HG02571 (cell line): Measurements from ENCODE around the gene MRPS34.

Source experiments
- ATAC-seq: cut with Tn5 transposase; IDR thresholded peaks from one replicate; pipeline ENCODE4 v1.9.1; 2021; ENCODE audit warnings: mild to moderate bottlenecking, moderate library complexity; ENCODE audit not compliant: unreplicated experiment

MRPS34 gene

GRCh38 chr16:1794908-1795666 lies 22.2 kb upstream of the MRPS34 start:
- ATAC-seq, result no peak

GRCh38 chr16:1794221-1794871 lies 21.4 kb upstream of the MRPS34 start:
- no peak for ATAC-seq

- no peak for ATAC-seq
Observed at GRCh38 chr16:1793578-1794220, 20.8 kb upstream of the MRPS34 start, which contains the start of gene IGFALS. Gene IGFALS, minus strand, starts transcription at chr16:1793705. Its CDS starts 53 bp downstream, at chr16:1793652.

- ATAC-seq, result no peak
Observed at GRCh38 chr16:1792836-1793577, 20.1 kb upstream of the MRPS34 start.

- no peak for ATAC-seq
Observed at GRCh38 chr16:1791943-1792812, 19.2 kb upstream of the MRPS34 start.

GRCh38 chr16:1791256-1791942 lies 18.5 kb upstream of the MRPS34 start:
- ATAC-seq, result no peak

- ATAC-seq, result no peak
Observed at GRCh38 chr16:1790611-1791255, 17.8 kb upstream of the MRPS34 start.

GRCh38 chr16:1790261-1790610 lies 17.3 kb upstream of the MRPS34 start:
- ATAC-seq, result no peak

- ATAC-seq, result no peak
Observed at GRCh38 chr16:1789643-1790045, 16.7 kb upstream of the MRPS34 start.

GRCh38 chr16:1788708-1789100 lies 15.8 kb upstream of the MRPS34 start:
- ATAC-seq, result no peak

- ATAC-seq, result no peak
Observed at GRCh38 chr16:1788095-1788707, 15.3 kb upstream of the MRPS34 start.

GRCh38 chr16:1787322-1788094 lies 14.6 kb upstream of the MRPS34 start:
- no peak for ATAC-seq

- no peak for ATAC-seq
Observed at GRCh38 chr16:1787056-1787321, 14.1 kb upstream of the MRPS34 start.

GRCh38 chr16:1786242-1787055 lies 13.5 kb upstream of the MRPS34 start:
- no peak for ATAC-seq

- ATAC-seq, result no peak
Observed at GRCh38 chr16:1785846-1786170, 12.9 kb upstream of the MRPS34 start.

- ATAC-seq, result no peak
Observed at GRCh38 chr16:1784977-1785845, 12.3 kb upstream of the MRPS34 start.
